ENCODE measurements around the gene MYO1D. TPM values are rescaled to one million over a fixed set of nuclear protein-coding genes. Genes with fewer than 3 reads are reported as not detected.

Gene MYO1D
- total and polyA plus RNA-seq, 2 of the 13 experiments (the other 11 are each of a cell fraction or from before 2014, with no cell fraction given): 13.2 to 17.3 TPM

- TF ChIP-seq ZC3H13 (CRISPR knock-in tag; IDR thresholded peaks at IDR 0.05): no peak
- TF ChIP-seq HDAC6 (IDR thresholded peaks at IDR 0.05; ENCODE audit: low read depth, low read length): no peak
- no peak for TF ChIP-seq ZNF776 (CRISPR knock-in tag; IDR thresholded peaks at IDR 0.05)
- no peak for TF ChIP-seq ZNF704 (CRISPR knock-in tag; IDR thresholded peaks at IDR 0.05; ENCODE audit: borderline replicate concordance)
- TF ChIP-seq IKZF5 (CRISPR knock-in tag; IDR thresholded peaks at IDR 0.05): no peak
- TF ChIP-seq KDM4B (CRISPR knock-in tag; IDR thresholded peaks at IDR 0.05): no peak
- no peak for TF ChIP-seq MAFG (CRISPR knock-in tag; IDR thresholded peaks at IDR 0.05)
- no peak for TF ChIP-seq ZNF3 (CRISPR knock-in tag; IDR thresholded peaks at IDR 0.05)
Measured at GRCh38 chr17:32463304-32463703, 413.6 kb downstream of the MYO1D start (continued).

DNA sequence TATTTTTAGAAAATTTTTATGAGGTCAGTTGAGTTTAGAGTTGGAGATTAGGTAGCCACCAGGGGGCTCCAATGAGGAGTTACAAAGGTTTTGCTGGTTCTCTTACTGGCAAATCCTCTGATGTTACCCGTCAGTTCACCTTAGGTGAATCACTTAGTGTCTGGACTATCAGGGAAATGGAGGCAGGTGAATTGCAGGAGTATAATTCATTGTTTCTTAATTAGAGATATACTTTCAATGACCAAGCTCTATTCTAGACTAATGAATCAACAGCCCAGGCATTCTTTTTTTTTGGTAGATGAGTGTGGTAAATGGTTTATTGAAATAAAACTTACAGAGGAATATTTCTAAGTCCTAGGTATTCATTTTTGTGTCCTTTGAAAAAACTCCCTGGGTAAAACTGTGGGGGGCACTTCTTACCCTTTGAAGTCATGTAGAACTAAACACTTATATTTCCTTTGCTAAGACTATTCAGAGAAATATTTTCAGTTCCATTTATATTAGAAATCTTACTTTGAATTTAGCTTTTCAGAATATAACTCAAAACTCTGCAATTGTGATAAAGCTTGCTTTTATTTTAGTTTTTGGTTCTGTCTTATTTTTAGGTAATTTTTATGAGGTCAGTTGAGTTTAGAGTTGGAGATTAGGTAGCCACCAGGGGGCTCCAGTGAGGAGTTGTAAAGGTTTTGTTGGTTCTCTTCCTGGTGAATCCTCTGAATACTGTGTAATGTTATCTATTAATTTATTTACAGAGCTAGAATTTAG lies 414.9 kb downstream of the MYO1D start:
- Histone ChIP-seq H3K4me2 (ENCODE audit: low read depth, low read length) (no peak overlapping the region), H3K4me1 (ENCODE audit: insufficient read depth, low read length) (no peaks in the 10 kb centered on the region), H2AFZ (ENCODE audit: low read length) (no peak overlapping the region), H3K9me3 (ENCODE audit: low read length) (no peaks in the 10 kb centered on the region), H3K79me2 (ENCODE audit: insufficient read depth, low read length) (peaks cover 17% of the 10 kb centered on the region), H3K9ac (ENCODE audit: insufficient read depth, low read depth, low read length) (no peak overlapping the region), H3K27ac (ENCODE audit: extremely low read length, insufficient read depth, low read length) (no peak overlapping the region), H3K4me3 (replicated peaks in 1 of 3; ENCODE audit: insufficient read depth in 1 of 3, low read depth in 2 of 3, low read length in 3 of 3) (no peak overlapping the region), H4K20me1 (ENCODE audit: insufficient read depth, low read length) (peaks cover 15% of the 10 kb centered on the region), H3K36me3 (replicated peaks in 1 of 2; ENCODE audit: control insufficient read depth in 1 of 2, insufficient read depth in 2 of 2, low read length in 2 of 2) (peaks cover 12 to 79% of the 10 kb centered on the region in 2 experiments), H3K27me3 (ENCODE audit: control insufficient read depth in 1 of 2, insufficient read depth in 2 of 2, low read length in 2 of 2) (no peaks in the 10 kb centered on the region)
- FAIRE-seq: peak; percentile 51
- intact Hi-C loops (cut with micrococcal nuclease; ENCODE audit: unreplicated experiment): no loop called here
- DNase-seq (ENCODE audit: low spot score): peak; percentile 58
- TF ChIP-seq ZNF790 (CRISPR knock-in tag; IDR thresholded peaks at IDR 0.05; ENCODE audit: borderline replicate concordance): no peak
- TF ChIP-seq SMC3 (IDR thresholded peaks at IDR 0.05; ENCODE audit: low read length): peak; percentile 12; the same call in 1 of the 2 replicates
- TF ChIP-seq CTCF (CRISPR knock-in tag; IDR thresholded peaks at IDR 0.05): peak; percentile 46
- in situ Hi-C loops (cut with HindIII; ENCODE audit: extremely low pct_ligation_motif_present, low pct_unique_long_range_greater_than_20kb): no loop called here
- BruUV-seq (replicated peaks): no TSS peak
- CTCF ChIA-PET (ENCODE audit: low intra/inter-chr PET ratio, low total read pairs): interaction anchor here (1.2 to 1.4 kb wide), 2 partner anchors 17 to 293 kb away, joined by 4 to 5 read pairs; partner anchors contain the start of gene PSMD11
- ATAC-seq: peak; percentile 67
- POLR2A ChIA-PET: no interaction called here
- WGBS (ENCODE audit: low lambda C conversion rate): 92% methylated on average over 1 of the region's 1 CpG

All from HepG2 (cell line).